ENCODE data around the gene NUP88. TPM values are rescaled to one million over a fixed set of nuclear protein-coding genes. Genes with fewer than 3 reads are reported as not detected.
A peak's percentile ranks its signal among the peaks of the same experiment; 100 is the strongest.

The NUP88 gene
- 36.7 TPM for total RNA-seq
- long read RNA-seq, transcript NUP88-207 (17 exons, 2,916 nt) = major isoform, 29 of 45 reads
- long read RNA-seq, partial matches to known transcripts = 5 of 45 reads
- long read RNA-seq, other reads (novel, unspliced or antisense) = 9 of 45 reads

- H3K27me3 ChIP-seq (ENCODE audit: low read depth) = no peaks in the 10 kb centered on the region
- H3K27ac ChIP-seq = peak within 1 kb of the TSS; percentile 90
- H3K4me3 ChIP-seq = peak within 1 kb of the TSS; percentile 94
- no peaks in the 10 kb centered on the region for H3K9me3 ChIP-seq
- peaks cover 38% of the 10 kb centered on the region for H3K4me1 ChIP-seq
- TF ChIP-seq CTCF (IDR thresholded peaks at IDR 0.05) = no peak
- ATAC-seq = peak; percentile 99
- DNase-seq = peak; percentile 97
- H3K36me3 ChIP-seq = peaks cover 66% of the 10 kb centered on the region
- intact Hi-C loops (cut with DNase I) = no loop called here
Measured at GRCh38 chr17:5419356-5419958, at the start of gene NUP88. Gene NUP88, minus strand, starts transcription at chr17:5419662. Its CDS starts 12 bp downstream, at chr17:5419650.

GRCh38 chr17:5468075-5468473 is 48.6 kb upstream of the NUP88 start:
- H3K27ac ChIP-seq = peak overlapping the region; percentile 70
- H3K4me1 ChIP-seq = peaks cover 26% of the 10 kb centered on the region
- H3K9me3 ChIP-seq = no peaks in the 10 kb centered on the region
- DNase-seq (no peak), ATAC-seq (peak; percentile 15 to 17)
- intact Hi-C loops (cut with DNase I) = no loop called here
- peak overlapping the region; percentile 96 for H3K4me3 ChIP-seq
- H3K27me3 ChIP-seq (ENCODE audit: low read depth) = no peaks in the 10 kb centered on the region
- no peak for TF ChIP-seq CTCF (IDR thresholded peaks at IDR 0.05)
- H3K36me3 ChIP-seq = peaks cover 12% of the 10 kb centered on the region

- Histone ChIP-seq H3K4me3 (peak overlapping the region; percentile 96), H3K27me3 (ENCODE audit: low read depth) (no peaks in the 10 kb centered on the region), H3K9me3 (no peaks in the 10 kb centered on the region), H3K36me3 (peaks cover 6% of the 10 kb centered on the region), H3K27ac (no peak overlapping the region), H3K4me1 (peaks cover 26% of the 10 kb centered on the region)
- ATAC-seq (no peak), DNase-seq (no peak)
- no peak for TF ChIP-seq CTCF (IDR thresholded peaks at IDR 0.05)
- intact Hi-C loops (cut with DNase I) = no loop called here
Measured at GRCh38 chr17:5467416-5467815, 48.0 kb upstream of the NUP88 start.

GRCh38 chr17:5466295-5466694 is 46.8 kb upstream of the NUP88 start:
- no peak overlapping the region for H3K4me3 ChIP-seq
- DNase-seq (no peak), ATAC-seq (no peak)
- H3K36me3 ChIP-seq = peaks cover 9% of the 10 kb centered on the region
- no peaks in the 10 kb centered on the region for H3K9me3 ChIP-seq
- no peaks in the 10 kb centered on the region for H3K27me3 ChIP-seq (ENCODE audit: low read depth)
- no peak for TF ChIP-seq CTCF (IDR thresholded peaks at IDR 0.05)
- no peak overlapping the region for H3K27ac ChIP-seq
- intact Hi-C loops (cut with DNase I) = no loop called here
- H3K4me1 ChIP-seq = peaks cover 26% of the 10 kb centered on the region

GRCh38 chr17:5464717-5465507 is 45.5 kb upstream of the NUP88 start:
- ATAC-seq (no peak), DNase-seq (no peak)
- no peak for TF ChIP-seq CTCF (IDR thresholded peaks at IDR 0.05)
- Histone ChIP-seq H3K36me3 (peaks cover 21% of the 10 kb centered on the region), H3K27me3 (ENCODE audit: low read depth) (no peaks in the 10 kb centered on the region), H3K4me1 (peaks cover 26% of the 10 kb centered on the region), H3K9me3 (no peaks in the 10 kb centered on the region), H3K27ac (no peak overlapping the region), H3K4me3 (no peak overlapping the region)
- intact Hi-C loops (cut with DNase I) = no loop called here

Measured in lower lobe of right lung (tissue), 2 donors.